Measurements from ENCODE around the gene PIP5KL1. TPM values are rescaled to one million over a fixed set of nuclear protein-coding genes. Genes with fewer than 3 reads are reported as not detected.
A peak's percentile ranks its signal among the peaks of the same experiment; 100 is the strongest.

The PIP5KL1 gene
- total RNA-seq, 1 experiment from 2014 or later: 16.8 TPM

DNA sequence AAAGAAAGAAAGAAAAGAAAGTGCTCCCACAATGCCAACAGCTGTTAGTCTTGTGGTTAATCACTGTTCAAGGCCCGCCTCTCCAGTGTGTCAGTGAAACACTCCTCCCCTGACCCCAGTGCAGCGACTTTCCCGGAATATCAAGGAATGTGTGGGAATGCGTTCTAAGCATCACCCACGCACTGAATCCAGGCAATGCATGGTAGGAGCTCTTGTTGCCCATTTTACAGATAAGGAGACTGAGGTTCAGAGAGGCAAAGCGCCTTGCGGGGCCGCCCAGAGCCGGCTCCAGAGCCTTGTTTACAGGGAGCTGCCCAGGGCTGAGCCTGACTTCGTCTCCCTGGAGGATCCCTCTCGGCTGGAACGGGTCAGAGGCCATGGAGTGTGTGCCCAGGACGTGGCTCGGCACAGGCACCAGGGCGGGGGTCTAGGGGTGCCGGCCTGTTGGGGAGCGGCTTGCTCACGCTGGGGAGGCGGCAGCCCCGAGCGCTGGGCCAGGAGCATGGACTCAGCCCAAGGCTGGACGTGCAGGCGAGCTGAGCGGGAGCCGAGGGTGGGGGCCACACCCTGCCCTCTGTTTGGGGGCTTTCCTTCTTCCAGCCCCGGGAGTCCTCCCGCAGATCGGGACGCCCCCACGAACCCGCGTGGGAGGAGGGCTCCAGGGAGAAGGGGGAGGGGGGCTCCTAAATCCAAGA is 32.0 kb downstream of the PIP5KL1 start (continued):
- TF ChIP-seq SMAD3 (CRISPR knock-in tag; IDR thresholded peaks at IDR 0.05; ENCODE audit: borderline replicate concordance): no peak

DNA sequence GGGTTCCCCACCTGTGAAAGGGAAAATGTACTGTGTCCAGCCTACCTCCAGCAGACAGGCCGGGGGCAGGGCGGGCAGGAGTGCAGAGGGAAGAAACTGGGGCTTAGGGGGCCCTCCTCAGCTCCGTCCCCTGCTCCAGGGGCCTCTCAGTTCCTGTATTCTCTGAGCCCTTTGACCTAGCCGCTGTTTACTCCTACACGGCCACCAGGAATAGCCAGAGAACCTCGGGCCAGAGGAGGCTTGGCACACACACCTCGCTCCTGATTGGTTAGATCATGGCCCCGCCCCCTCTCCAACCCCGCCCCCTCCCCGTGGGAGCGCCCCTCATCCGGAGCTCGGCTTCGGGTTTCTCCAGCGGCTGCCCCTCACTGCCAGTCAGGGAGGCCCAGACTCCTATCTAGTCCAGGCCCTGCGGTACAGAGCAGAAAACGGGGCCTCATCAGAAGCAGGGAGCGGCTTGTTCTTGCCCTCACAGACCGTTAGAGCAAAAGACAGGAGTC is 33.3 kb downstream of the PIP5KL1 start:
- Mint-ChIP-seq H3K9me3 (peaks cover 6% of the 10 kb centered on the region; the same call in 1 of the 2 replicates), H3K27me3 (ENCODE audit: low read depth) (no peaks in the 10 kb centered on the region; the same call in 1 of the 2 replicates), H3K36me3 (peaks cover 41% of the 10 kb centered on the region), H3K4me1 (peaks cover 22% of the 10 kb centered on the region), H3K27ac (peak overlapping the region; percentile 57; the same call in 1 of the 2 replicates), H3K4me3 (peak overlapping the region; percentile 87)
- peak; percentile 88 for DNase-seq (ENCODE audit: low spot score)
- TF ChIP-seq, protein P1, sequence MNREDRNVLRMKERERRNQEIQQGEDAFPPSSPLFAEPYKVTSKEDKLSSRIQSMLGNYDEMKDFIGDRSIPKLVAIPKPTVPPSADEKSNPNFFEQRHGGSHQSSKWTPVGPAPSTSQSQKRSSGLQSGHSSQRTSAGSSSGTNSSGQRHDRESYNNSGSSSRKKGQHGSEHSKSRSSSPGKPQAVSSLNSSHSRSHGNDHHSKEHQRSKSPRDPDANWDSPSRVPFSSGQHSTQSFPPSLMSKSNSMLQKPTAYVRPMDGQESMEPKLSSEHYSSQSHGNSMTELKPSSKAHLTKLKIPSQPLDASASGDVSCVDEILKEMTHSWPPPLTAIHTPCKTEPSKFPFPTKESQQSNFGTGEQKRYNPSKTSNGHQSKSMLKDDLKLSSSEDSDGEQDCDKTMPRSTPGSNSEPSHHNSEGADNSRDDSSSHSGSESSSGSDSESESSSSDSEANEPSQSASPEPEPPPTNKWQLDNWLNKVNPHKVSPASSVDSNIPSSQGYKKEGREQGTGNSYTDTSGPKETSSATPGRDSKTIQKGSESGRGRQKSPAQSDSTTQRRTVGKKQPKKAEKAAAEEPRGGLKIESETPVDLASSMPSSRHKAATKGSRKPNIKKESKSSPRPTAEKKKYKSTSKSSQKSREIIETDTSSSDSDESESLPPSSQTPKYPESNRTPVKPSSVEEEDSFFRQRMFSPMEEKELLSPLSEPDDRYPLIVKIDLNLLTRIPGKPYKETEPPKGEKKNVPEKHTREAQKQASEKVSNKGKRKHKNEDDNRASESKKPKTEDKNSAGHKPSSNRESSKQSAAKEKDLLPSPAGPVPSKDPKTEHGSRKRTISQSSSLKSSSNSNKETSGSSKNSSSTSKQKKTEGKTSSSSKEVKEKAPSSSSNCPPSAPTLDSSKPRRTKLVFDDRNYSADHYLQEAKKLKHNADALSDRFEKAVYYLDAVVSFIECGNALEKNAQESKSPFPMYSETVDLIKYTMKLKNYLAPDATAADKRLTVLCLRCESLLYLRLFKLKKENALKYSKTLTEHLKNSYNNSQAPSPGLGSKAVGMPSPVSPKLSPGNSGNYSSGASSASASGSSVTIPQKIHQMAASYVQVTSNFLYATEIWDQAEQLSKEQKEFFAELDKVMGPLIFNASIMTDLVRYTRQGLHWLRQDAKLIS (CRISPR knock-in tag; IDR thresholded peaks at IDR 0.05; ENCODE audit: borderline replicate concordance): no peak
- TF ChIP-seq NFYB (CRISPR knock-in tag; conservative IDR thresholded peaks at IDR 0.05; ENCODE audit: low read depth) (no peak), ZNF532 (CRISPR knock-in tag; IDR thresholded peaks at IDR 0.05; ENCODE audit: borderline replicate concordance) (no peak), ZNF423 (CRISPR knock-in tag; IDR thresholded peaks at IDR 0.05) (no peak), FOXP4 (CRISPR knock-in tag; IDR thresholded peaks at IDR 0.05) (no peak), TP53 (CRISPR knock-in tag; IDR thresholded peaks at IDR 0.05) (no peak), FOXK1 (CRISPR knock-in tag; IDR thresholded peaks at IDR 0.05) (no peak), ZBTB43 (CRISPR knock-in tag; IDR thresholded peaks at IDR 0.05) (no peak), CREB1 (CRISPR knock-in tag; IDR thresholded peaks at IDR 0.05) (no peak)
- TF ChIP-seq, protein P2, sequence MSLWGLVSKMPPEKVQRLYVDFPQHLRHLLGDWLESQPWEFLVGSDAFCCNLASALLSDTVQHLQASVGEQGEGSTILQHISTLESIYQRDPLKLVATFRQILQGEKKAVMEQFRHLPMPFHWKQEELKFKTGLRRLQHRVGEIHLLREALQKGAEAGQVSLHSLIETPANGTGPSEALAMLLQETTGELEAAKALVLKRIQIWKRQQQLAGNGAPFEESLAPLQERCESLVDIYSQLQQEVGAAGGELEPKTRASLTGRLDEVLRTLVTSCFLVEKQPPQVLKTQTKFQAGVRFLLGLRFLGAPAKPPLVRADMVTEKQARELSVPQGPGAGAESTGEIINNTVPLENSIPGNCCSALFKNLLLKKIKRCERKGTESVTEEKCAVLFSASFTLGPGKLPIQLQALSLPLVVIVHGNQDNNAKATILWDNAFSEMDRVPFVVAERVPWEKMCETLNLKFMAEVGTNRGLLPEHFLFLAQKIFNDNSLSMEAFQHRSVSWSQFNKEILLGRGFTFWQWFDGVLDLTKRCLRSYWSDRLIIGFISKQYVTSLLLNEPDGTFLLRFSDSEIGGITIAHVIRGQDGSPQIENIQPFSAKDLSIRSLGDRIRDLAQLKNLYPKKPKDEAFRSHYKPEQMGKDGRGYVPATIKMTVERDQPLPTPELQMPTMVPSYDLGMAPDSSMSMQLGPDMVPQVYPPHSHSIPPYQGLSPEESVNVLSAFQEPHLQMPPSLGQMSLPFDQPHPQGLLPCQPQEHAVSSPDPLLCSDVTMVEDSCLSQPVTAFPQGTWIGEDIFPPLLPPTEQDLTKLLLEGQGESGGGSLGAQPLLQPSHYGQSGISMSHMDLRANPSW (CRISPR knock-in tag; conservative IDR thresholded peaks at IDR 0.05; ENCODE audit: low read depth): no peak
- POLR2A ChIA-PET: interaction anchor here (0.5 to 1.7 kb wide), 5 partner anchors 12 to 104 kb away, joined by 3 to 8 read pairs (median 4); partner anchors contain the start of genes PIP5KL1 and ST6GALNAC4
- peak; percentile 89 for ATAC-seq
- CTCF ChIA-PET: interaction anchor here (0.5 to 1.7 kb wide), 16 partner anchors 13 to 1729 kb away, joined by 3 to 33 read pairs (median 4); partner anchors contain the start of genes ST6GALNAC4 and TOR2A
